ENCODE results near the gene IL1F10. TPM values are rescaled to one million over a fixed set of nuclear protein-coding genes. Genes with fewer than 3 reads are reported as not detected.

The IL1F10 gene
- polyA plus RNA-seq, 1 donor (not counting 4 experiments of a cell fraction or from before 2014, with no cell fraction given): 0.37 TPM

GRCh38 chr2:113039719-113040118, 28.1 kb upstream of the IL1F10 start:
- no peak for FAIRE-seq

GRCh38 chr2:113041871-113042270, 25.9 kb upstream of the IL1F10 start:
- peak; percentile 87 for FAIRE-seq

More at GRCh38 chr2:113039719-113040118, 28.1 kb upstream of the IL1F10 start:
- Histone ChIP-seq H3K9ac (ENCODE audit: control insufficient read depth, extremely low read depth, insufficient read depth, low read length) (no peak overlapping the region), H3K9me3 (ENCODE audit: control insufficient read depth, low read depth, low read length) (no peaks in the 10 kb centered on the region), H3K9me1 (ENCODE audit: control insufficient read depth, extremely low read depth, insufficient read depth, low read length) (no peaks in the 10 kb centered on the region), H3K4me3 (ENCODE audit: control insufficient read depth in 2 of 3, extremely low read depth in 1 of 3, insufficient read depth in 2 of 3, low read depth in 1 of 3, low read length in 3 of 3) (no peak overlapping the region), H3K4me1 (ENCODE audit: control insufficient read depth, extremely low read depth, insufficient read depth, low read length) (no peaks in the 10 kb centered on the region), H3K36me3 (ENCODE audit: control insufficient read depth in 2 of 2, extremely low read depth in 1 of 2, insufficient read depth in 2 of 2, low read length in 2 of 2) (no peaks in the 10 kb centered on the region), H3K27me3 (ENCODE audit: control insufficient read depth, extremely low read depth, insufficient read depth, low read length) (no peaks in the 10 kb centered on the region), H4K20me1 (ENCODE audit: control insufficient read depth, extremely low read depth, insufficient read depth, low read length) (no peaks in the 10 kb centered on the region), H3K79me2 (ENCODE audit: control insufficient read depth, insufficient read depth, low read length) (no peaks in the 10 kb centered on the region), H3K27ac (ENCODE audit: control insufficient read depth, insufficient read depth, low read length) (no peak overlapping the region), H3K4me2 (ENCODE audit: control insufficient read depth, extremely low read depth, insufficient read depth, low read depth, low read length) (no peak overlapping the region), H2AFZ (ENCODE audit: control insufficient read depth, low read length) (no peak overlapping the region)
- no peak for DNase-seq (ENCODE audit: low read depth, low spot score)
- TF ChIP-seq EZH2 (IDR thresholded peaks at IDR 0.05; ENCODE audit: low read length) (no peak), CTCF (optimal IDR thresholded peaks at IDR 0.05 in 1 of 3, IDR thresholded peaks at IDR 0.05 in 1 of 3, conservative IDR thresholded peaks at IDR 0.05 in 1 of 3; ENCODE audit: extremely low read depth in 1 of 3, insufficient read depth in 2 of 3, low read length in 3 of 3) (no peak)
- dilution Hi-C loops (cut with MboI; ENCODE audit: extremely low pct_ligation_motif_present, low sequenced_read_pairs): no loop called here

More at GRCh38 chr2:113041871-113042270, 25.9 kb upstream of the IL1F10 start:
- Histone ChIP-seq H3K9ac (ENCODE audit: control insufficient read depth, extremely low read depth, insufficient read depth, low read length) (no peak overlapping the region), H3K27ac (ENCODE audit: control insufficient read depth, insufficient read depth, low read length) (no peak overlapping the region), H3K9me1 (ENCODE audit: control insufficient read depth, extremely low read depth, insufficient read depth, low read length) (no peaks in the 10 kb centered on the region), H3K9me3 (ENCODE audit: control insufficient read depth, low read depth, low read length) (no peaks in the 10 kb centered on the region), H3K4me3 (ENCODE audit: control insufficient read depth in 2 of 3, extremely low read depth in 1 of 3, insufficient read depth in 2 of 3, low read depth in 1 of 3, low read length in 3 of 3) (no peak overlapping the region), H3K4me1 (ENCODE audit: control insufficient read depth, extremely low read depth, insufficient read depth, low read length) (no peaks in the 10 kb centered on the region), H3K36me3 (ENCODE audit: control insufficient read depth in 2 of 2, extremely low read depth in 1 of 2, insufficient read depth in 2 of 2, low read length in 2 of 2) (no peaks in the 10 kb centered on the region), H3K27me3 (ENCODE audit: control insufficient read depth, extremely low read depth, insufficient read depth, low read length) (no peaks in the 10 kb centered on the region), H3K4me2 (ENCODE audit: control insufficient read depth, extremely low read depth, insufficient read depth, low read depth, low read length) (no peak overlapping the region), H2AFZ (ENCODE audit: control insufficient read depth, low read length) (no peak overlapping the region), H3K79me2 (ENCODE audit: control insufficient read depth, insufficient read depth, low read length) (no peaks in the 10 kb centered on the region), H4K20me1 (ENCODE audit: control insufficient read depth, extremely low read depth, insufficient read depth, low read length) (no peaks in the 10 kb centered on the region)
- peak; percentile 26 for DNase-seq (ENCODE audit: low read depth, low spot score)
- dilution Hi-C loops (cut with MboI; ENCODE audit: extremely low pct_ligation_motif_present, low sequenced_read_pairs): no loop called here
- TF ChIP-seq EZH2 (IDR thresholded peaks at IDR 0.05; ENCODE audit: low read length) (no peak), CTCF (optimal IDR thresholded peaks at IDR 0.05 in 1 of 3, IDR thresholded peaks at IDR 0.05 in 1 of 3, conservative IDR thresholded peaks at IDR 0.05 in 1 of 3; ENCODE audit: extremely low read depth in 1 of 3, insufficient read depth in 2 of 3, low read length in 3 of 3) (peak; percentile 72 to 87 (median 83))

Data from keratinocyte (primary cell).